ENCODE results near the gene ATP2A2. TPM values are rescaled to one million over a fixed set of nuclear protein-coding genes. Genes with fewer than 3 reads are reported as not detected.

ATP2A2 gene
- total and polyA plus RNA-seq, 2 of the 8 experiments (the other 6 are each of a cell fraction or from before 2014, with no cell fraction given), result 86.1 to 271 TPM

DNA sequence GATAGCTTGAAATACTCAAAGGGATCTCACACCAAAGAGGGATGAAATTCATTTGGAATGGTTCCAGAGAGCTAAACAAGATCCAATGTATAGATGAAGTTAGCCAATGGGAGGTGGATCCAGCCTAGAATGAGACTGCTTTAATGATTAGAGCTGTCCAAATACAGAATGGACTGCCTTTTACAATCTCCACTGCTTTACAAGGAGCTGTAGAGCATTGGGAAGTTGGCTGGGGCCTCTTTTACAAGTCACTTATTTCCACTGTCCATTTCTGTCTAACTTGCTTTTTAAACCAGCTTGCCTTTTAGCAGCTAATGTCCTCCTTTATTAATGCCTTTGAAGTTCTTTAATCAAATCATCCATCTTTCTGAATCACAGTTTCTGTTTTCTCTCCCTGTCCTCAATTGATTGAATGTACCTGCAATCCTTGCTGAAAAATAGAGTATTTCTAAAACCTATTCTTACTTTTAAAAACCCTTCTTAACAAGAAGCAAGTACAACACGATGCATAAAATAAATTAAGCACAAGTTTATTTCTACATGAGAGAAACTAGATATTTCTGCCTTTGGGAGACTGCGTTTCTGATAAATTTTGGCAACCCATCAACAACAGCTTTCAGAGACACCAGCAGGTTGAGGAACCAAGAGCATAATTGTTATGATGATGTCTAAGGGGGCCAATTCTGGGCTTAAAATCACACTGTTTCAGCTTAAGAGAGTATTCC lies 3.4 kb upstream of the ATP2A2 start (continued):
- TF ChIP-seq RBBP5 (IDR thresholded peaks at IDR 0.05; ENCODE audit: borderline replicate concordance, low read depth, low read length), result no peak
